Neural progenitor cell (in vitro differentiated cells): ENCODE data around the gene TRIO. TPM values are rescaled to one million over a fixed set of nuclear protein-coding genes. Genes with fewer than 3 reads are reported as not detected.

Source experiments
- DNase-seq: peaks from one replicate; pipeline ENCODE4 v3.0.0-alpha.2; 2016; ENCODE audit warnings: low spot score
- H2AFZ ChIP-seq: fragments of 200-600 bp; sonication (generic); replicated peaks from 2 replicates; pipeline ENCODE4 v1.6.1; 2016; ENCODE audit warnings: antibody characterized with exemption
- H3F3A ChIP-seq: fragments of 200-600 bp; sonication (generic); 2 replicates; pipeline ENCODE4 v1.6.1; 2016; ENCODE audit warnings: antibody characterized with exemption, low read depth
- H3K27ac ChIP-seq: fragments of 200-600 bp; sonication (generic); 2 replicates; pipeline ENCODE4 v1.5.1; 2016; ENCODE audit warnings: mild to moderate bottlenecking
- H3K27me3 ChIP-seq: fragments of 200-600 bp; sonication (generic); 2 replicates; pipeline ENCODE4 v1.6.1; 2016; ENCODE audit warnings: mild to moderate bottlenecking, moderate library complexity
- H3K36me3 ChIP-seq: fragments of 200-600 bp; sonication (generic); 2 replicates; pipeline ENCODE4 v1.5.1; 2016
- H3K4me1 ChIP-seq: fragments of 200-600 bp; sonication (generic); 2 replicates; pipeline ENCODE4 v1.6.1; 2016; ENCODE audit warnings: mixed run types
- H3K4me2 ChIP-seq: fragments of 200-600 bp; sonication (generic); 2 replicates; pipeline ENCODE4 v1.6.1; 2016
- H3K4me3 ChIP-seq: fragments of 200-600 bp; sonication (generic); 2 replicates; pipeline ENCODE4 v1.5.1; 2016
- H3K79me2 ChIP-seq: fragments of 200-600 bp; sonication (generic); 2 replicates; pipeline ENCODE4 v1.6.1; 2016; ENCODE audit warnings: low read depth
- H3K9ac ChIP-seq: fragments of 200-600 bp; sonication (generic); 2 replicates; pipeline ENCODE4 v1.6.1; 2016
- H3K9me3 ChIP-seq: fragments of 200-600 bp; sonication (generic); 2 replicates; pipeline ENCODE4 v1.5.1; 2016; ENCODE audit warnings: low read depth
- H4K20me1 ChIP-seq: fragments of 200-600 bp; sonication (generic); 2 replicates; pipeline ENCODE4 v1.6.1; 2016; ENCODE audit warnings: low read depth
- H3K27ac Mint-ChIP-seq: 3 replicates; pipeline ENCODE4 v1.8.0; 2021; ENCODE audit warnings: mixed read lengths
- H3K27me3 Mint-ChIP-seq: 2 replicates; pipeline ENCODE4 v1.8.0; 2022; ENCODE audit warnings: low read depth, mild to moderate bottlenecking, inconsistent platforms, moderate library complexity, mixed read lengths; ENCODE audit not compliant: insufficient read depth
- H3K36me3 Mint-ChIP-seq: 3 replicates; pipeline ENCODE4 v1.8.0; 2021; ENCODE audit warnings: mixed read lengths
- H3K4me1 Mint-ChIP-seq: 3 replicates; pipeline ENCODE4 v1.8.0; 2021; ENCODE audit warnings: mixed read lengths
- H3K4me3 Mint-ChIP-seq: 3 replicates; pipeline ENCODE4 v1.8.0; 2021; ENCODE audit warnings: mild to moderate bottlenecking, moderate library complexity, mixed read lengths
- H3K9me3 Mint-ChIP-seq: 3 replicates; pipeline ENCODE4 v1.8.0; 2020; ENCODE audit warnings: mixed read lengths
- EZH2 ChIP-seq: fragments of 200-600 bp; sonication (generic); IDR thresholded peaks from 2 replicates; pipeline ENCODE4 v1.6.1; 2017; ENCODE audit warnings: antibody characterized with exemption, mild to moderate bottlenecking, moderate library complexity
- EZH2phosphoT487 ChIP-seq: fragments of 200-600 bp; sonication (generic); IDR thresholded peaks from 2 replicates; pipeline ENCODE4 v1.6.1; 2017; ENCODE audit warnings: antibody characterized with exemption
- total RNA-seq: library from RNA; depleted of rRNA; stranded (reverse); fragments of >200 nt; gene quantifications from 2 replicates; pipeline ENCODE4 v1.2.3, GENCODE V29; 2015; ENCODE audit warnings: low replicate concordance
- TF ChIP-seq, protein P1 (sequence below): fragments of 200-600 bp; sonication (generic); IDR thresholded peaks from 2 replicates; pipeline ENCODE4 v1.5.1; 2017; ENCODE audit warnings: antibody characterized with exemption, mild to moderate bottlenecking

Gene TRIO
- total RNA-seq, 1 donor from 2014 or later = 84.7 TPM

DNA sequence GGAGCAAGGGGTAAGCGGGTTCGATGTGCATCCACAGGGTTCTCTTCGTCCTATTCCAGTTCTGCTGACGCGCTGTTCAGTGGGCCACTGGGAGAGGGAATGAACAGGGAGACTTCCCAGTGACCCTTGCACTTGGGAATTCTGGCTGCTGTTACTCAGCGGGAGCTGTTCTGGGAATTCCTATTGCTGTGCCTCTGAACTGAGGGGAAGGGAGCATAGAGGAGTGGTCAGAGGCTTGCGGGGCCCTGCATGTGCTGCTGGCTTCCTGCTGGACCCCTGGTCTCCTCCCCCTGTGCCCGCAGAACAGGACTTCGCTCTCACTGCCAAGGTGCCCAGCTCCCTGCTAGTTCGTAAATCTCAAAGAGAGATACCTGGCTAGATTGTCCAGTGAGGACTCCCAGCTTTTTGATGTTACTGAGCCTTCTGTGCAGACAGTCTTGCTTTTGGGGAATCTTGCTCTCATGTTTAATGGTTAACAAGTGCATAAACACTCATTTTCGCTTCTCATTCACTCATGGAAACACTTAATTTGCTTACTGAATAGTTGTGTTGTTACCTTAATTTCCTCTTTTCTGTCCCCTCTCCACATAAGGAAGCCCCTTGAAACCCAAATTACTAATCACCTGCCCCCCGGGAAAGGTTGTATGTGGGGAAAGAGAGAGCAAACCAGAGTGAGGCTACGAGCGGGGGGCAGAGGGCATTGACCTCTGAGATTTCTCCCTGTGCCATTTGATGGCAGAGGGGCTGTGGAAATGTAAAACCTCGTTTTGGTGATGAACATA is 5.9 kb downstream of the TRIO start:
- H3K27me3 Mint-ChIP-seq = no peaks in the 10 kb centered on the region
- H3K36me3 Mint-ChIP-seq = no peaks in the 10 kb centered on the region
- no peak for TF ChIP-seq EZH2phosphoT487
- TF ChIP-seq, protein P1, sequence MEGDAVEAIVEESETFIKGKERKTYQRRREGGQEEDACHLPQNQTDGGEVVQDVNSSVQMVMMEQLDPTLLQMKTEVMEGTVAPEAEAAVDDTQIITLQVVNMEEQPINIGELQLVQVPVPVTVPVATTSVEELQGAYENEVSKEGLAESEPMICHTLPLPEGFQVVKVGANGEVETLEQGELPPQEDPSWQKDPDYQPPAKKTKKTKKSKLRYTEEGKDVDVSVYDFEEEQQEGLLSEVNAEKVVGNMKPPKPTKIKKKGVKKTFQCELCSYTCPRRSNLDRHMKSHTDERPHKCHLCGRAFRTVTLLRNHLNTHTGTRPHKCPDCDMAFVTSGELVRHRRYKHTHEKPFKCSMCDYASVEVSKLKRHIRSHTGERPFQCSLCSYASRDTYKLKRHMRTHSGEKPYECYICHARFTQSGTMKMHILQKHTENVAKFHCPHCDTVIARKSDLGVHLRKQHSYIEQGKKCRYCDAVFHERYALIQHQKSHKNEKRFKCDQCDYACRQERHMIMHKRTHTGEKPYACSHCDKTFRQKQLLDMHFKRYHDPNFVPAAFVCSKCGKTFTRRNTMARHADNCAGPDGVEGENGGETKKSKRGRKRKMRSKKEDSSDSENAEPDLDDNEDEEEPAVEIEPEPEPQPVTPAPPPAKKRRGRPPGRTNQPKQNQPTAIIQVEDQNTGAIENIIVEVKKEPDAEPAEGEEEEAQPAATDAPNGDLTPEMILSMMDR = no peak
- TF ChIP-seq EZH2 = no peak
- H3K79me2 ChIP-seq = peaks cover 100% of the 10 kb centered on the region
- no peaks in the 10 kb centered on the region for H3K27me3 ChIP-seq
- H3K4me1 ChIP-seq = peaks cover 53% of the 10 kb centered on the region
- no peak overlapping the region for H3K27ac Mint-ChIP-seq
- no peak overlapping the region for H3K27ac ChIP-seq
- no peaks in the 10 kb centered on the region for H3K36me3 ChIP-seq
- peaks cover 99% of the 10 kb centered on the region for H4K20me1 ChIP-seq
- H3K4me3 Mint-ChIP-seq = peak overlapping the region; percentile 11
- H3K4me1 Mint-ChIP-seq = peaks cover 77% of the 10 kb centered on the region
- no peaks in the 10 kb centered on the region for H3K9me3 Mint-ChIP-seq
- no peak for DNase-seq
- peak overlapping the region; percentile 40 for H3K4me2 ChIP-seq
- H3F3A ChIP-seq = peaks cover 14% of the 10 kb centered on the region
- H3K9me3 ChIP-seq = no peaks in the 10 kb centered on the region
- no peak overlapping the region for H2AFZ ChIP-seq
- H3K4me3 ChIP-seq = no peak overlapping the region
- no peak overlapping the region for H3K9ac ChIP-seq

DNA sequence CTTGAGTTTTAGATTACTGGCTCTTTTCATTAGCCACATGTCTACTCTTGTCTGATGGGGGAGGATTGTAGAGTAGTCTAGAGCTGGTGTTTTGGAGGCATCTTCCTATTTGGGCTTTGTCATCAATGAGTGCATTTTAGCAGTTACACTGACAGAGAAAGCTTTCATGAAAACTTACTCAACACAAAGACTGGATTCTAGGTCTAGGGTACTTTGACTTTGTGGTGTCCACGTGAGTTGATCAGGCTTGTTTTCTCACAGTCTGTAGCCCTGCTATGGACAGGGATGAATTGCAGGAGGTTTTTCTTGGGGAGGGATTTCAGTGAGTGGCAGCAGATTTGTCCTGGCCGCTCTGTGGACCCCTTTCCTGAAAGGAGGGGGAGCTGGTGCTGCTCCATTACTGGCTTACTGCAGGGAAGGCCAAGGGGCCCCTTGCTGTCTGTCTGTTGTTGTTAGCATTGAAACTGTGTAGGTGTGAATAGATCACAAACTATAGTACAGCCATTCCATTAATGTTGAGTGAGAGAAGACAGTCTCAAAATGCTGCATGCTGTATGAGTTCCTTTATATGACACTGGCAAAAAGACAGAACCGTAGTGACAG is 6.6 kb downstream of the TRIO start:
- H3K9me3 ChIP-seq = no peaks in the 10 kb centered on the region
- H3K27me3 ChIP-seq = no peaks in the 10 kb centered on the region
- TF ChIP-seq, protein P1 = no peak
- TF ChIP-seq EZH2phosphoT487 (no peak), EZH2 (no peak)
- no peaks in the 10 kb centered on the region for H3K27me3 Mint-ChIP-seq
- peaks cover 100% of the 10 kb centered on the region for H3K79me2 ChIP-seq
- H3K4me1 Mint-ChIP-seq = peaks cover 83% of the 10 kb centered on the region
- H3K27ac ChIP-seq = no peak overlapping the region
- peak overlapping the region; percentile 40 for H3K4me2 ChIP-seq
- no peak overlapping the region for H3K4me3 ChIP-seq
- H3K4me1 ChIP-seq = peaks cover 60% of the 10 kb centered on the region
- no peak overlapping the region for H3K9ac ChIP-seq
- DNase-seq = no peak
- no peaks in the 10 kb centered on the region for H3K36me3 Mint-ChIP-seq
- no peaks in the 10 kb centered on the region for H3K36me3 ChIP-seq
- H3K4me3 Mint-ChIP-seq = peak overlapping the region; percentile 22
- H2AFZ ChIP-seq = no peak overlapping the region
- peaks cover 14% of the 10 kb centered on the region for H3F3A ChIP-seq
- H4K20me1 ChIP-seq = peaks cover 100% of the 10 kb centered on the region
- H3K27ac Mint-ChIP-seq = peak overlapping the region; percentile 32
- no peaks in the 10 kb centered on the region for H3K9me3 Mint-ChIP-seq

DNA sequence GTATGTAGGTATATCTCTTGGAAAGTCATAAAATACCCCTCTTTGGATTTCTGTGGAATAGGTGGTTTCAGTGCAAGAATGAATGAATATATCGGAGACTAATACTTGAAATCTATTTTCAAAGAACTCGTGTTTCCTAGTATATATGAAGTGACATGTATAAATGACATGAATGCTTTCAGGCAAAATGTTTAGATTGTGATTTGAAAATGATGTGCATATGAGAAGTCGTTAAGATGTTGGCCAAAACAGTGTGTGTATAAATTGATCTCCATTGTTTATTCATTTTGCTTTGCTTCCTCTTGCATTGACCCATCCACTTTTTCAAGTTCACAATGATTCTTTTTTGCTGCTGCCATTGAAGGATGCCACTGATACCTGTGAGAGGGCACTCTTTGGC is 8.3 kb downstream of the TRIO start:
- Histone ChIP-seq H3K4me2 (no peak overlapping the region), H4K20me1 (peaks cover 100% of the 10 kb centered on the region), H3F3A (peaks cover 8% of the 10 kb centered on the region), H3K4me3 (no peak overlapping the region), H3K27me3 (no peaks in the 10 kb centered on the region), H3K9ac (no peak overlapping the region), H2AFZ (no peak overlapping the region), H3K4me1 (peaks cover 57% of the 10 kb centered on the region), H3K27ac (no peak overlapping the region), H3K79me2 (peaks cover 100% of the 10 kb centered on the region), H3K36me3 (no peaks in the 10 kb centered on the region), H3K9me3 (no peaks in the 10 kb centered on the region)
- Mint-ChIP-seq H3K9me3 (no peaks in the 10 kb centered on the region), H3K27ac (no peak overlapping the region), H3K4me1 (peaks cover 69% of the 10 kb centered on the region), H3K27me3 (no peaks in the 10 kb centered on the region), H3K4me3 (no peak overlapping the region), H3K36me3 (no peaks in the 10 kb centered on the region)
- TF ChIP-seq EZH2phosphoT487 (no peak), EZH2 (no peak)
- TF ChIP-seq, protein P1 = no peak
- DNase-seq = no peak
